Stimulated activated CD8-positive, alpha-beta memory T cell treated with anti-CD3 and anti-CD28 coated beads, Interleukin-4, amount 100 ng/mL, for 4 hours (primary cell): ENCODE data around the gene IKZF3.
"Not testable (repeated sequence)": the region's sequence is repeated elsewhere in the genome, so short reads cannot be mapped to it uniquely, and the experiment has no call there.

Source experiments
- DNase-seq, 2 donors: peaks; one replicate each; pipeline ENCODE4 v3.0.0-alpha.2; 2020; ENCODE audit warnings: low read depth in 2 of 2, low spot score in 1 of 2

Gene IKZF3

DNA sequence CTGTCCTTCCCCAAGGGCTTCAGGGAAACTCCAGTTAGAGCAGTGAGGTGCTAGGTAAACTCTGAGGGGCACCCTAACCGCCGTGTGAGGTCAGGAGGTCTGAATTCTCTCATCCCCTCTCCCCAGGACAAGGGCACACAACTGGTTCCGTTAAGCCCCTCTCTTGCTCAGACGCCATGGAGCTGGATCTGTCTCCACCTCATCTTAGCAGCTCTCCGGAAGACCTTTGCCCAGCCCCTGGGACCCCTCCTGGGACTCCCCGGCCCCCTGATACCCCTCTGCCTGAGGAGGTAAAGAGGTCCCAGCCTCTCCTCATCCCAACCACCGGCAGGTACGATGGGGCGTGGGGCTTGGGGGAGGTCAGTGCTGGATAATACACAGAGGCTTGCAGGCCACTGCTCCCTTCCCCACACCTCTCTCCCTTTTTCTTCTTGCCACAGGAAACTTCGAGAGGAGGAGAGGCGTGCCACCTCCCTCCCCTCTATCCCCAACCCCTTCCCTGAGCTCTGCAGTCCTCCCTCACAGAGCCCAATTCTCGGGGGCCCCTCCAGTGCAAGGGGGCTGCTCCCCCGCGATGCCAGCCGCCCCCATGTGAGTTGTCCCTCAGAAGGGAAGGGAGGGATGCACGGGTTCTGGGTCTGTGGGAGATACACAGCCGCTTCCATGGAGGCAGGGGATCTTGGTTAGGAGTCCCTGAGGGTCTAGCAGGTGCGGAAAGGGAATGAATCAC, 121.8 kb downstream of the IKZF3 start:
- no peak for DNase-seq

DNA sequence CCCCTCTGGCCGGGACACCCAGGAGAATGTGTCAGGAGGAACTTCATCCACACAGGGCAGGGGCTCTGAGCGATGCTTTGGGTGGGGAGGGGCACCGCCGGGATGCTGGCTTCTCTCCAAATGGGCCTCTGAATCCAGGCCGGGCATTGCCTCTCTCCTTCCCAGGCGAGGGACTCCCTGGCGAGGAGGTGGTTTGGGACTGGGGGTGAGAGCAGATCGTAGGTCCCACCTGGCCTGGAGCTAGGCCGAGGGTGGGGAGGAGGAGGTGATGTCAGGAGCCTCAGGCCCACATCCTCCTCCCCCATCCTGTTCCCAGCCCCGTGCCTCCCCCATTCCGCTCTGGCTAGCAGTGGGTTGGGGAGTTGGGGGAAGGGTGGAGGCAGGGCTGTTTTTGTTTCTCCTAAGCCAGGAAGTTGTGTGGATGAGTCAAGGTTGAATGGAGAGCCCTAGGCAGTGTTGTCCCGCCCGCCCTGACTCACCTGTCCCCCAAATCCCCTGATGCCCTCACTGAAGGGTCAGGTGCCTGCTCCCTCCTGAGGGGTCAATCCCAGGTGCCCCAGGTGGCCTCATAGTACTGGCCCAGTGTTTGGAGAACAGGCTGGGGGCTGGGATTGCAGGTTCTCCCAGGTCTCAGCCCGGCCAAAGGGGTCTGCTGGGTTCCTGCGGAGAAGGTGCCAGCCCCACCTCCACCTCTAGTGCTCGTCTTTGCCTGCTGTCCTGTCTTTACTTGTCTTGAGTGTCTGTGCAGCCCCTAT, 123.6 kb downstream of the IKZF3 start:
- DNase-seq: no peak

DNA sequence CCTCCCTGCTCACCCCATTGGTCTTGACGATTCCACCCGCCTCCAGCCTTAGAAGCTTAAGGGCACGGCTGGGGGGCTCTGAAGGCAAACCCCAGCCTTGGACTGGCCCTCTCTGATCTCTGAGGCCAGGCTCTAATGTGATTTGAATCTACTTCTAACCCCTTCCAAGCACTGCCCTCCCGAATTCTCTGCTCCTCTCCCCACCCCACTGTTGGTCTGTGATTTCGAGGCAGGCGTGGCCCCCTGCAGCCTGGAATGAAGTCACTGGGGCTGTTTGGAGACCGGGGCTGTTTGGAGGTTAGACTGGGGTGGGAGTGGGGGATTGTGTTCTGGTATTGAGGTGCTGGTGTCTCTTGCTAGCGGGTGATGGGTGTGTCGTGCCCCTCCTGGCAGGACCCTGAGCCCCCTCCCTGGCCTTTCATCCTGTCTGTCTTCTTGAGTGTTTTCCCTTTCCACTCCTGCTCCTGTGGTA, 124.2 kb downstream of the IKZF3 start:
- no peak for DNase-seq

DNA sequence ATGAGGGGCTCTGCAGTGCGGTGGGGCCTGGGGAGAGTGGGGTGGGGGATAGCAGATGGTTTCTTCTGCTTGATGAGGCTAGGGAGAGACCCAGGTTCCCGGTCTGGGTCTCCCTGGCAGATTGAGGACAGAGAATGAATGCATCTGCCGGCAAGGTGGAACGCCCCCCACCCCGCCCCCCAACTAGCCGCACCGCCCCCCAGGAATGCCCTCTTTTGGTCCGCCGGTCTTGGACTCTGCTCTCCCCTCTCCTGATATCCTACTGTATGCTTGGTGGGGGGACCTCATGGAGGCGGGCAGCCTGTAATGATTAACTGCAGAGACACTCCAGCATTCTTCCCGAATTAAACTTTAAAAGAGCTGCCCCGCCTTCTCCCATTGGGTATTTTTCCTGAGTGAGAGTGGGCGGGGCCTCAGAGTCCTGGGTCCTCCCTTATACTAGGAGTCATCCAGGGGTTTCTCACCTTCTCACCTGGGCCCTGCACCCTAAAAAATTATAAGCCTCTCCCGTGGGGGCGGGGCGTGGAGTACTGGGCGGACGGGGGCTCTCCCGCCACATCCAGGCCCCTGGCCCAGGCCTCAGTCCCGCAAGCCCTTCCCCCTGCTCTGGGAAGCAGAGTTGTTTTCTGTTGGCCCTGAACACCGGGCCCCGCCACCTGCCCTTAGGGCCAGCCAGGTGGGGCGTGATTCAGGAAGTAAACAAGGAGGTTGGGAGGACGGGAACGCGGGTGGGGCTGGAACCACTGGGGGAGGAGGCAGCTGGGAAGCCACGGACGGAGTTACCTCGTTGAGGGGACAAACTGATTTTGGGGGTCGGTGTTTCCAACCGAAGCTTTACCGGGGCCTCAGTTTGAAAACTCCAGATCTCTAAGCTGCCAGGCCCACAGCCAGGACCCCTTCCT, 124.9 kb downstream of the IKZF3 start:
- no peak for DNase-seq

DNA sequence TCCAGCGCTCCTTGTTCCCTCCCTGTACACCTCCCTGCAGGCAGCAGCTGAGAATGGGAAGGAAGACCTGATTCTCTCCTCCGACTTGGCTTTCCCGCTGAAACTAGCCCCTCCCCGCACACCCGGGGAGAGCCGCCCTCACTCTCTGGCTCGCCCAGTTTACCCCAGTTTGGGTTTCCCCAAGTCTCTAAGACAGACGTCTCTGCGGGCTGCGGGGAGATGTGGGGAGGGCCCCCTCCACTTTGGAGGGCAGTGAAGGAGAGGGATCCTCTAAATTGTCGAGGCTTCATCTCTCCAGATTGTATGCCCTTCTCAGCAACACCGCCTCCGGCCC, 125.6 kb downstream of the IKZF3 start:
- DNase-seq: no peak

DNA sequence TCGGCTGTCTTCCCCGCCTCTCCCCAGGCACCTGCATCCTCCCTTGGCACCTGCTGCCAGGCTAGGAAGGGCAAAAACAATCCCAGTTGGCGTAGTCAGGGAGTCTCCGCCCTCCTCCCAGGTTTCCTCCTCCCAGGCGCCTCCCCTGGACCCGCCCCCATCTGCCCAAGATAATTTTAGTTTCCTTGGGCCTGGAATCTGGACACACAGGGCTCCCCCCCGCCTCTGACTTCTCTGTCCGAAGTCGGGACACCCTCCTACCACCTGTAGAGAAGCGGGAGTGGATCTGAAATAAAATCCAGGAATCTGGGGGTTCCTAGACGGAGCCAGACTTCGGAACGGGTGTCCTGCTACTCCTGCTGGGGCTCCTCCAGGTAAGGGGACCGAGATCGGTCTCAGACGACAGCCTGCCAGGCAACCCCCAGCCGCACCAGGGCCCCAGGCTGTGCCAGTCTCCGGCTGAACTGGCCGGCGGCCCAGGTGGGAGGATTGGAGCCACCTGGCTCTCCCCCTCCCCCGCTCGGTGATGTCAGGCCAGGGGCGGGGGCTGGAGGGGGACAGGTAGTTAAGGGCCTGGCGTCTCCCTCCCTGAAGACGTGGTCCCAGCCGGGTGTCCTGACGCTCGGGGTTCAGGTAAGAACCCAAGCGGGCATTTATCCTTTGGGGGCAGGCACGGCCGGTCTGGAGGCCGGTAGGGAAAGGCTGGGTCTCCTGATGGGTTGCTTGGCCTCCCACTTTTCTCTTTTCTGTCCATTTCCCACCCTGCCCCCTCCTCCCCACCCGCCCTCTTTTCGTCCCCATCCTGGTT, 126.1 kb downstream of the IKZF3 start, which contains the start of gene GRB7:
TSS of gene GRB7 (plus strand) at position 179 of the 808 bp plus-strand sequence. CDS start 4,364 bp downstream, outside the sequence.
- DNase-seq: no peak

DNA sequence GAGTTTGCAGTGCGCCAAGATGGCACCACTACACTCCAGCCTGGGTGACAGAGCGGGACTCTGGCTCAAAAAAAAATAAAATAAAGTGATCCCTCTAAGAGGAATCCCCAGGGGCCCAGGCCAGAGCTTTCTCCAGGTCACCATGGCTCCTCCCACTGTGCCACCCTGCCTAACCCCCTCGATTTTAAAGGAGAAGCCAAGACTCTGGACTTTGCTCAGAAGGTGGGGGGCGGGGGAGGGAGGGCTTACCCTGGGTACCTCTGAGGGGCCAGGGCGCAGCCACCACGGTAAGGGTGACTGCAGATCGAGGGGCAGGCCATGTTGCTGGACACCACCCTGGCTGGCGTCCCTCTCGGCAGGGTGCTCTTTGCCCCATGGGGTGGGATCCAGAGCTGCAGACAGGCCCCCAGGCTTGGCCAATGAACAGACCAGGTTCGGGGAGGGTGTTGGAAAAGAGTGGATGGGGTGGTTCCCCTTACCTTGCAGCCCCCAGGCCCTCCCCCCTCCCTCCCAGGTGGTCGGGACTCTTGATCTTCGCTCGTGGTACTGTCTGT, 126.8 kb downstream of the IKZF3 start:
- DNase-seq: no peak

DNA sequence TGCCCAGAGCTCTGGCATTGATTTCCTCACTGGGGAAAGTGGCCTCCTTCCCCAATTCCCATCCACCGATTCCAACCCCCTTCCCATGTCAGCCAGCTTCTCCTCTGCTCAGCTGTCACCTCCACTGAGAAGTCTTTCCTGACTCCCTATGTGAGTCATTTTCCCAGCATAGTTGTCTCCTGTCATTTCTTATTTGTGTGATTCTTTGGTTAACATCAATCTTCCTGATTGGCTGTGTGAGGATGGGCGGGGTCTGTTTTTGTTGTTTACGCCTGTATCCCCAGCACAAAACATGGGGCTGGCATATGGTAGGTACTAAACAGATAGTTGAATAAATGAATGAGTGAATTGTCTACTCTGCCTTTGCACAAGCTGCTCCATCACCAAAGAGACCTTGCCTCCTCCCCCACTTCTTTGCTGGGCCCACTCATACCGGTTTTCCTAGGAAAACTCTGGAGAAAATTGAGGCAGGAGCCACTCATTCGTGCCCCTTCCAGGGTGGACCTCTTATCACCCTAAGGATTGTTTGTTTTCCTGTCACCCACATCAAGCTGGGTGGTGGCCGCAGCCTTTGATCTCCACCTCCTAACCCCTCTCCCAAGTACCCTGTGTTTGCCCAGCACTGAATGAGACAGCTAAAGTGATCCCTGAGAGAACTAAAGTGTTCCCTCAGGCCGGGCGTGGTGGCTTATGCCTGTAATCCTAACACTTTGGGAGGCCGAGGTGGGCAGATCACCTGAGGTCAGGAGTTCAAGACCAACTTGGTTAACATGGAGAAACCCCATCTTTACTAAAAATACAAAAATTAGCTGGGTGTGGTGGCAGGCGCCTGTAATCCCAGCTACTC, 127.6 kb downstream of the IKZF3 start:
- no peak for DNase-seq

DNA sequence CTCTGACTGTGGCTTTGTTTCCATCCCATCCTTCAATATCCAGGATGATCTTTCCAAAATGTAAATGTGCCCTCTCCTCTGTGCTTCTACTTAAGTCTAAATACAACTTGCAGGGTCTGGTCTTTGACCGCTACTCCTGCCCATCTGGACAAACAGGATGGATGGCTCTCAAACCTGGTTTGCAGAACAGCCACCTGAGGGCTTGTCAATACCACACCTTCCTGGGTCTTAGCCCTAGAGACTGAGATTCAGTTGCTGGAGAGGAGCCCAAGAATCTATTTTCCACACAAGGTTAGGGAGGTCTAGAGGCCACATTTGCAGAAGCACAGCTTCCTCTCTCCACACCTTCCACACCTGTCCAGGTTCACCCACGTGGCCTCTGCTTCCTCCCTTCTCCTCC, 128.2 kb downstream of the IKZF3 start:
- DNase-seq: no peak

DNA sequence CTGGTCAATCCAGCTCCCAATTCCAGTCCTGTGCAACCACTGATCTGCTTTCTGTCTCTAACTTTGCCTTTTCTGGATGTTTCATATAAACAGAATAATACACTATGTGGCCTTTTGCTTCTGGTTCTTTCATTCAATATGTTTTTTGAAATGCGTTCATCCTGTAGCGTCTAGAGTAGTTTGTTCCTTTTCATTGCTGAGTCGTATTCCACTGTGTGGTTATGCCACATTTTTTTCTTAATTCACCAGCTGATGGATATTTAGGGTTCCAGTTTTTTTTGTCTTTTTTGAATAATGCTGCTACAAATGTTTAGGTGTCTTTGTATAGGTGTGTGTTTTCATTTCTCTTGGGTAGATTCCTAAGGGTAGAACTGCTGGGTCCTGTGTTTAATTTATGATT, 131.5 kb downstream of the IKZF3 start:
- no peak for DNase-seq

DNA sequence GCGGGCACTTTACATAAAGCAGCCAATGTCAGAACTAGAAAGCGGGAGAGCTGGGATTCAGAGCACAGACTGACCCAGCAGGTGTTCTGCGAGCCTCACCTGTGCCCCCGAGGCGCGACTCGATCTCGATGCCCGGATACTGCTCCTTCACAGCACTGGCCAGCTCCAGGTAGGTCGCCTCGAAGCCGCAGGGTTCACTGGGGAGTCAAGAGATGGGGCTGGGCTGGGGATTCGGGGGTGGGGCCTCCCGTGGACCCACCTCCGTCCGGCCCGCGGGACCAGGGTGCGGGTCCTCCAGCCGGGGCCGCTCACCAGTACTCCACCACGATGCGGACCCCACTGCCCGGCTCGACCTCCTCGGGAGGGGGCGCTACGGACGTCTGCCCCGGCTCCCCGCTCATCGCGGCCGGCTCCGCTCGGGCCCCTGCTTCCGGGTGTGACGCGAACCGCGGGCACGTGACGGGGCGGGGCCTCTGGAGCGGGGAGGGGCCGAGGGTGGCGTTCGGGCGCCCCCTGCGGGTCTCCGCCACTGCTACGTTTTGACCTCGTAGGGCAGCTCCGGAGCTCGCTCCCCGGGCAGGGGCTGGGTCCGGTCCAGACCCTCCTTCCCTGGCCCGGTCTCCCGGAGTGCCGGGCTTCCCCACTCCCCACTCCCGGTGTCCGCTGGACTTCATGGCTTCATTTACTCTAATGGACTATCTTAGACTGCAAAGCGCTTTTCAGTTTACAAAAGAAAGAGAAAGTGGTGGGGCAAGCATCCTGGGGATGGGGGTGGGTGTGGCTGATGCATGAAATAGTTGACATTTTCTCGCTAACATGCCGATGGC, 133.8 kb downstream of the IKZF3 start, which contains the start of gene MIEN1:
TSS of gene MIEN1 (minus strand) at position 438 of the 827 bp plus-strand sequence. CDS start at position 401, 37 bp downstream.
- DNase-seq: peak; percentile 81 to 94

DNA sequence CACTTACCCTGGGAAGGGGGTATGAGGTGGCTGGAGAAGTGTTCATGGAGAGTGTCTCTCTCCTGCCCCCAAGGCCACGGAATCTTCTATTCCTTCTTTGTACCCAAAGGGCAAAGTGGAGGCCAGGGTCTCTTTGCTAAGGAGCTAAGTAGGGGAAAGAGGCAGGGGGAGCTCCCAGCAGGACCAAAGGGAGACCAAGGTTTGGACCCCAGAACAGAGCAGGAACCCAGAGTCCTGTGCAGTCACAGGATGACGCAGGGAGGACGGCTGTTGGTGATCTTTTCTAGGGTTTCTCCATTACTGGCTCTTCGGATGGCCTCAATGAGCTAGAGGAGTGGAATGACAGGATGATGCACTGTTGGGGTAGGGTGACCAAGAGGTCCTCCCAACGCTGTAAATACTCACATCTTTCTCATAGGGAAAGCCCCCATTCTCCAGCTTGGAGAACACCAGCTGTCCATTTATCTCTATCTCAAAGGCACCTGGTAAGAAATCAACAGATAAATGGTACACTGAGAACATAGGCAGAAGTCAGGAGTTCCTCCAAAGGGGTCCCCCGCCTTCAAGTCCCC, 134.7 kb downstream of the IKZF3 start:
- DNase-seq: no peak

DNA sequence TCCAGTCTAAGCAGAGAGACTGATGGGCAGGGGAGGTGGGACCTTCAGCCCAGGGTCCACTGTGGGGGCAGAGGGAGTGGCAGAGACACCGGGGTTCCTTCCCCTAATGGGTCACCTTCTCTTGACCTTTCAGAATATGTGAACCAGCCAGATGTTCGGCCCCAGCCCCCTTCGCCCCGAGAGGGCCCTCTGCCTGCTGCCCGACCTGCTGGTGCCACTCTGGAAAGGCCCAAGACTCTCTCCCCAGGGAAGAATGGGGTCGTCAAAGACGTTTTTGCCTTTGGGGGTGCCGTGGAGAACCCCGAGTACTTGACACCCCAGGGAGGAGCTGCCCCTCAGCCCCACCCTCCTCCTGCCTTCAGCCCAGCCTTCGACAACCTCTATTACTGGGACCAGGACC, 136.6 kb downstream of the IKZF3 start:
- DNase-seq: no peak

DNA sequence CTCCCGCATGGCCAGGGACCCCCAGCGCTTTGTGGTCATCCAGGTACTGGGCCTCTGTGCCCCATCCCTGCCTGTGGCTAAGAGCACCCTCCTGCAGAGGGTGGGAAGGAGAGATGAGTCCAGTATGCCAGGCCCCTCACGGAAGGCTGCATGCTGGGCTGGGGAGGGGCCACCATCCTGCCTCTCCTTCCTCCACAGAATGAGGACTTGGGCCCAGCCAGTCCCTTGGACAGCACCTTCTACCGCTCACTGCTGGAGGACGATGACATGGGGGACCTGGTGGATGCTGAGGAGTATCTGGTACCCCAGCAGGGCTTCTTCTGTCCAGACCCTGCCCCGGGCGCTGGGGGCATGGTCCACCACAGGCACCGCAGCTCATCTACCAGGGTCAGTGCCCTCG, 137.5 kb downstream of the IKZF3 start:
- no peak for DNase-seq

DNA sequence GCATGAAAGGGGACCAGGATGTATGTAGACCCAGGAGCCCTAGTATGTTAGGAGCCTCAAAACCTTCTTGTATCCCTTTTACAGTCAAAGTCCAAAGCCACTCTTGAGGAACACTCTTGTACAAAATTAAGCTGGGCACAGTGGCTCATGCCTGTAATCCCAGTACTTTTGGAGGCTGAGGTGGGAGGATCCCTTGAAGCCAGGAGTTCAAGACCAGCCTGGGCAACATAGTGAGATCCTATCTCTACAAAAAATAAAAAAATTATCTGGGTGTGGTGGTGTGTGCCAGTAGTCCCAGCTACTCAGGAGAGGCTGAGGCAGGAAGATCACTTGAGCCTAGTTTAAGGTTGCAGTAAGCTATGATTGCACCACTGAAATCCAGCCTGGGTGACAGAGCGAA, 138.2 kb downstream of the IKZF3 start:
- DNase-seq: not testable (repeated sequence)

DNA sequence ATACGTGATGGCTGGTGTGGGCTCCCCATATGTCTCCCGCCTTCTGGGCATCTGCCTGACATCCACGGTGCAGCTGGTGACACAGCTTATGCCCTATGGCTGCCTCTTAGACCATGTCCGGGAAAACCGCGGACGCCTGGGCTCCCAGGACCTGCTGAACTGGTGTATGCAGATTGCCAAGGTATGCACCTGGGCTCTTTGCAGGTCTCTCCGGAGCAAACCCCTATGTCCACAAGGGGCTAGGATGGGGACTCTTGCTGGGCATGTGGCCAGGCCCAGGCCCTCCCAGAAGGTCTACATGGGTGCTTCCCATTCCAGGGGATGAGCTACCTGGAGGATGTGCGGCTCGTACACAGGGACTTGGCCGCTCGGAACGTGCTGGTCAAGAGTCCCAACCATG, 139.4 kb downstream of the IKZF3 start:
- no peak for DNase-seq

DNA sequence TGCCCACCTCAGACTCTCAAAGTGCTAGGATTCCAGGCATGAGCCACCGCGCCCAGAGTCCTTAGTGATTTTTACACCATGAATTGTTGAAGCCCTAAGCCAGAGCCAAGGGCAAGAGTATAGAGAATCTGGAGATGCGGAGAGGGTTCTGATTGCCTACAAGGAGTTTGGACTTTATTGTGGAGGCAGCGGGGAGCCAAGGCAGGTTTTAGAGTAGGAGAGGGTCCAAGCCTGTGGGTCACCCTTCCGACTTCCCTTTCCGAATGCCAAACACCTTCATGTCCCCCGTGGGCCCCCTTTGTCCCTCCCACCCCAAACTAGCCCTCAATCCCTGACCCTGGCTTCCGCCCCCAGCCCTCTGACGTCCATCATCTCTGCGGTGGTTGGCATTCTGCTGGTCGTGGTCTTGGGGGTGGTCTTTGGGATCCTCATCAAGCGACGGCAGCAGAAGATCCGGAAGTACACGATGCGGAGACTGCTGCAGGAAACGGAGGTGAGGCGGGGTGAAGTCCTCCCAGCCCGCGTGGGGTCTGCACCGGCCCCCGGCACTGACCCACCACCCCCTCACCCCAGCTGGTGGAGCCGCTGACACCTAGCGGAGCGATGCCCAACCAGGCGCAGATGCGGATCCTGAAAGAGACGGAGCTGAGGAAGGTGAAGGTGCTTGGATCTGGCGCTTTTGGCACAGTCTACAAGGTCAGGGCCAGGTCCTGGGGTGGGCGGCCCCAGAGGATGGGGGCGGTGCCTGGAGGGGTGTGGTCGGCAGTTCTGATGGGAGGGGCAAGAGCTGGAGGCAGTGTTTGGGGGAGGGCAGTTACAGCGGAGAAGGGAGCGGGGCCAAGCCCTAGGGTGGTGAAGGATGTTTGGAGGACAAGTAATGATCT, 140.9 kb downstream of the IKZF3 start:
- no peak for DNase-seq
